Measurements from ENCODE around the gene LRRC38.

DNA sequence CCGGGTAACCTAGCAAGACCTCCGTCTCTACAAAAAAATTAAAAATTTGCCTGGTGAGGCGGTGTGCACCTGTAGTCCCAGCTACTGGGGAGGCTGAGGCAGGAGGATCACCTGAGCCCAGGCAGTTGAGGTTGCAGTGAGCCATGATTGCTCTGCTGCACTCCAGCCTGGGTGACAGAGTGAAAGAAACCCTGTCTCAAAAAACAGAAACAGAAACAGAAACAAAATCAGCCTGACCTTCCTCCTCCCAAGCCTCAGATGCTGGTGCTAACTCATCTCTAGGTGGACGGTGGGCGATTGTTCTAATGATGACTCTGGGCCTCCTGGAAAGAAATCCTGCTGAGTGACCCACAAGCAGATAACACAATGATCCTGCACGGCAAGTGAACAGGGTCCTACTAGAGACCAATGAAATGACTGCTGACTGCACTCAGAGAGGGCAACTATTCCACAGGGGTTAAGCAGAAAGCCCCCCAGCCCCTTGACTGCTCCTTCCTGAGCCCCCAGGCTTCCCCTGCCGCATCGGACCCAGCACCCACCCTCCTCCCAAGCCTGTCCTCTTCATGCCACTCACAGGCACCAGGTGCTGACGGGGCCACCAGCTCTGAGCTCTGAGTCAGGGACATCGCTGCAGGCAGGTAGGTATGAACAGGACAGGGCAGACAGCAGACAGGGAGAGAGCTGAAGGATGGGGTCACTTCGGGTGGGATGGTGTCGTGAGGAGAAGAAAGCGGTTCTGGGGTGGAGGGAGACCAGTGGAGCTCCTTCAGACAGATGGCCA lies 27.8 kb upstream of the LRRC38 start:
- TF ChIP-seq, protein P1, sequence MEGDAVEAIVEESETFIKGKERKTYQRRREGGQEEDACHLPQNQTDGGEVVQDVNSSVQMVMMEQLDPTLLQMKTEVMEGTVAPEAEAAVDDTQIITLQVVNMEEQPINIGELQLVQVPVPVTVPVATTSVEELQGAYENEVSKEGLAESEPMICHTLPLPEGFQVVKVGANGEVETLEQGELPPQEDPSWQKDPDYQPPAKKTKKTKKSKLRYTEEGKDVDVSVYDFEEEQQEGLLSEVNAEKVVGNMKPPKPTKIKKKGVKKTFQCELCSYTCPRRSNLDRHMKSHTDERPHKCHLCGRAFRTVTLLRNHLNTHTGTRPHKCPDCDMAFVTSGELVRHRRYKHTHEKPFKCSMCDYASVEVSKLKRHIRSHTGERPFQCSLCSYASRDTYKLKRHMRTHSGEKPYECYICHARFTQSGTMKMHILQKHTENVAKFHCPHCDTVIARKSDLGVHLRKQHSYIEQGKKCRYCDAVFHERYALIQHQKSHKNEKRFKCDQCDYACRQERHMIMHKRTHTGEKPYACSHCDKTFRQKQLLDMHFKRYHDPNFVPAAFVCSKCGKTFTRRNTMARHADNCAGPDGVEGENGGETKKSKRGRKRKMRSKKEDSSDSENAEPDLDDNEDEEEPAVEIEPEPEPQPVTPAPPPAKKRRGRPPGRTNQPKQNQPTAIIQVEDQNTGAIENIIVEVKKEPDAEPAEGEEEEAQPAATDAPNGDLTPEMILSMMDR (IDR thresholded peaks at IDR 0.05; ENCODE audit: control extremely low read depth in 1 of 3, insufficient read depth in 1 of 3, low read depth in 1 of 3, low read length in 3 of 3): no peak
- TF ChIP-seq CREB1 (IDR thresholded peaks at IDR 0.05) (no peak), GTF2F1 (IDR thresholded peaks at IDR 0.05; ENCODE audit: borderline replicate concordance, low read depth, low read length) (no peak), GABPA (IDR thresholded peaks at IDR 0.05; ENCODE audit: borderline replicate concordance, insufficient read depth, low read length) (no peak), BCL11A (IDR thresholded peaks at IDR 0.05; ENCODE audit: low read depth in 2 of 2, low read length in 2 of 2) (no peak), POLR2AphosphoS5 (IDR thresholded peaks at IDR 0.05; ENCODE audit: low read depth, low read length) (no peak), CBX5 (IDR thresholded peaks at IDR 0.05; ENCODE audit: low read depth, low read length) (no peak), POLR2A (IDR thresholded peaks at IDR 0.05; ENCODE audit: control extremely low read depth in 1 of 2, low read depth in 2 of 2, low read length in 2 of 2) (no peak), CEBPB (IDR thresholded peaks at IDR 0.05; ENCODE audit: low read depth, low read length) (no peak), TAF1 (IDR thresholded peaks at IDR 0.05; ENCODE audit: low read depth, low read length) (no peak)
- TF ChIP-seq, protein P2, sequence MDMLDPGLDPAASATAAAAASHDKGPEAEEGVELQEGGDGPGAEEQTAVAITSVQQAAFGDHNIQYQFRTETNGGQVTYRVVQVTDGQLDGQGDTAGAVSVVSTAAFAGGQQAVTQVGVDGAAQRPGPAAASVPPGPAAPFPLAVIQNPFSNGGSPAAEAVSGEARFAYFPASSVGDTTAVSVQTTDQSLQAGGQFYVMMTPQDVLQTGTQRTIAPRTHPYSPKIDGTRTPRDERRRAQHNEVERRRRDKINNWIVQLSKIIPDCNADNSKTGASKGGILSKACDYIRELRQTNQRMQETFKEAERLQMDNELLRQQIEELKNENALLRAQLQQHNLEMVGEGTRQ (IDR thresholded peaks at IDR 0.05; ENCODE audit: low read length): no peak
- TF ChIP-seq, protein P3, sequence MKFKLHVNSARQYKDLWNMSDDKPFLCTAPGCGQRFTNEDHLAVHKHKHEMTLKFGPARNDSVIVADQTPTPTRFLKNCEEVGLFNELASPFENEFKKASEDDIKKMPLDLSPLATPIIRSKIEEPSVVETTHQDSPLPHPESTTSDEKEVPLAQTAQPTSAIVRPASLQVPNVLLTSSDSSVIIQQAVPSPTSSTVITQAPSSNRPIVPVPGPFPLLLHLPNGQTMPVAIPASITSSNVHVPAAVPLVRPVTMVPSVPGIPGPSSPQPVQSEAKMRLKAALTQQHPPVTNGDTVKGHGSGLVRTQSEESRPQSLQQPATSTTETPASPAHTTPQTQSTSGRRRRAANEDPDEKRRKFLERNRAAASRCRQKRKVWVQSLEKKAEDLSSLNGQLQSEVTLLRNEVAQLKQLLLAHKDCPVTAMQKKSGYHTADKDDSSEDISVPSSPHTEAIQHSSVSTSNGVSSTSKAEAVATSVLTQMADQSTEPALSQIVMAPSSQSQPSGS (IDR thresholded peaks at IDR 0.05; ENCODE audit: low read length): no peak
